GM21381 (cell line): ENCODE results near the gene FSIP1.

Experiments used
- ATAC-seq: cut with Tn5 transposase; IDR thresholded peaks from one replicate; pipeline ENCODE4 v1.9.1; 2021; ENCODE audit warnings: mild to moderate bottlenecking, moderate library complexity; ENCODE audit not compliant: unreplicated experiment

The FSIP1 gene

GRCh38 chr15:39792844-39793335 is 10.2 kb upstream of the FSIP1 start:
- ATAC-seq = no peak

- no peak for ATAC-seq
These were observed 9.6 kb upstream of the FSIP1 start for GRCh38 chr15:39792025-39792843.

GRCh38 chr15:39789736-39790135 is 7.1 kb upstream of the FSIP1 start:
- ATAC-seq = no peak

- no peak for ATAC-seq
These were observed 6.3 kb upstream of the FSIP1 start for GRCh38 chr15:39788800-39789565.

- no peak for ATAC-seq
These were observed 5.5 kb upstream of the FSIP1 start for GRCh38 chr15:39788108-39788507.

- ATAC-seq = no peak
These were observed 4.8 kb upstream of the FSIP1 start for GRCh38 chr15:39787479-39787878.

- no peak for ATAC-seq
These were observed 3.9 kb upstream of the FSIP1 start for GRCh38 chr15:39786447-39787056.

GRCh38 chr15:39785841-39786240 is 3.2 kb upstream of the FSIP1 start:
- ATAC-seq = no peak

GRCh38 chr15:39785139-39785538 is 2.5 kb upstream of the FSIP1 start:
- ATAC-seq = no peak

GRCh38 chr15:39784638-39785037 is 2.0 kb upstream of the FSIP1 start:
- ATAC-seq = no peak

- ATAC-seq = no peak
These were observed 1.5 kb upstream of the FSIP1 start for GRCh38 chr15:39784125-39784524.

GRCh38 chr15:39783244-39783820 is 691 bp upstream of the FSIP1 start:
- ATAC-seq = no peak

GRCh38 chr15:39781967-39782302 is 706 bp downstream of the FSIP1 start:
- ATAC-seq = no peak

GRCh38 chr15:39781147-39781966 is 1.3 kb downstream of the FSIP1 start:
- ATAC-seq = no peak

GRCh38 chr15:39778021-39778420 is 4.6 kb downstream of the FSIP1 start:
- no peak for ATAC-seq

GRCh38 chr15:39777496-39777895 is 5.1 kb downstream of the FSIP1 start:
- no peak for ATAC-seq

GRCh38 chr15:39776068-39776467 is 6.6 kb downstream of the FSIP1 start:
- no peak for ATAC-seq

GRCh38 chr15:39774688-39775267 is 7.9 kb downstream of the FSIP1 start:
- ATAC-seq = no peak

- ATAC-seq = no peak
These were observed 11.6 kb downstream of the FSIP1 start for GRCh38 chr15:39770748-39771689.
